Adrenal gland (tissue), 12 donors: ENCODE data around the gene NUMA1. TPM values are rescaled to one million over a fixed set of nuclear protein-coding genes. Genes with fewer than 3 reads are reported as not detected.
A peak's percentile ranks its signal among the peaks of the same experiment; 100 is the strongest.

Experiments
- DNase-seq, 7 donors: peaks; one replicate each; pipeline ENCODE4 v3.0.0-alpha.2; 2019 to 2020
- H3K27ac ChIP-seq, 5 donors: fragments of 200-600 bp; sonication (generic) in 4 of 5; 1 replicate in 3 of 5; 2 replicates in 2 of 5; pipeline versions ENCODE4 v1.5.1 to v1.8.0; 2016 to 2020; ENCODE audit warnings: mild to moderate bottlenecking in 1 of 5
- H3K27me3 ChIP-seq: fragments of 200-600 bp; 2 replicates; pipeline ENCODE4 v1.8.0; 2021
- H3K36me3 ChIP-seq, 2 donors: fragments of 200-600 bp; replicated peaks in 1 of 2; 1 replicate in 1 of 2; 2 replicates in 1 of 2; pipeline versions ENCODE4 v1.5.1 to v1.8.0; 2018 to 2022
- H3K4me1 ChIP-seq, 2 donors: fragments of 200-600 bp; replicated peaks in 1 of 2; 1 replicate in 1 of 2; 2 replicates in 1 of 2; pipeline versions ENCODE4 v1.5.1 to v1.8.0; 2018 to 2021
- H3K4me3 ChIP-seq, 4 donors: fragments of 200-600 bp; sonication (generic) in 3 of 4; one replicate each; pipeline ENCODE4 v1.5.1; 2016 to 2018
- H3K9me3 ChIP-seq, 3 donors: fragments of 200-600 bp; sonication (generic) in 1 of 3; replicated peaks in 1 of 3; 1 replicate in 2 of 3; 2 replicates in 1 of 3; pipeline versions ENCODE4 v1.5.1 to v1.8.0; 2016 to 2021
- CTCF ChIP-seq, 6 experiments: fragments of 450-650 bp in 4 of 6; fragments of 200-600 bp in 2 of 6; sonication (generic) in 1 of 6; IDR thresholded peaks; 1 replicate in 5 of 6; 2 replicates in 1 of 6; pipeline versions ENCODE4 v1.5.1 to v1.8.0; 2016 to 2021; ENCODE audit warnings: antibody characterized with exemption in 6 of 6, mild to moderate bottlenecking in 2 of 6, moderate library complexity in 1 of 6
- POLR2A ChIP-seq, 2 donors: fragments of 450-650 bp; IDR thresholded peaks; one replicate each; pipeline ENCODE4 v1.6.1; 2017; ENCODE audit warnings: antibody characterized with exemption in 2 of 2, mild to moderate bottlenecking in 2 of 2, moderate library complexity in 1 of 2
- WGBS, 4 donors: extraction: QIAGEN DNeasy Blood & Tissue Kit in 2 of 4; methylation state at CpG; one replicate each; pipeline versions ENCODE4 v1.1.5 to v1.1.7; 2013 to 2017; 5-methylcytosine and 5-hydroxymethylcytosine counted together
- intact Hi-C, 2 donors: fragments of 100-400 bp; cut with DNase I; formaldehyde crosslinking; loops; one replicate each; pipeline versions ENCODE4 v1.14.1 to v1.15.0; 2022 to 2023
- polyA plus RNA-seq, 3 donors: library from polyadenylated mRNA; stranded (reverse); fragments of 200-250 nt in 2 of 3; fragments of 350-450 nt in 1 of 3; fragmentation: Illumina TruSeq in 1 of 3; extraction: RNeasy Lipid Tissue Mini Kit (QIAGEN cat#74804) in 1 of 3; gene quantifications; one replicate each; pipeline ENCODE4 v1.2.3, GENCODE V29; 2013 to 2014
- total RNA-seq, 9 donors: library from RNA; depleted of rRNA in 4 of 9; stranded (reverse); fragments of >200 nt in 4 of 9; fragments of 120-200 nt in 1 of 9; fragmentation: NEBNext Ultra II Directional in 1 of 9; extraction: Animal tissue kit (Norgen Biotek cat#: 25700) in 1 of 9; gene quantifications; one replicate each; pipeline versions ENCODE4 v1.1.0 to v1.2.4, GENCODE V29; 2013 to 2023
- donor health status: healthy with polysubstance abuse.
- donor health status: Bipolar disorder and iron deficiency.
- donor health status: DM: yes; HTN: yes; CAD: no.
- donor health status: DM: no; HTN: no; CAD: no.
- donor health status: DM: no; HTN: no; CAD: no.
- donor health status: DM: yes; HTN: yes; CAD: no.

NUMA1 gene
- total and polyA plus RNA-seq, 12 donors, result 86.7 to 677 (median 274) TPM

GRCh38 chr11:72120930-72121329 lies 40.6 kb upstream of the NUMA1 start:
- peaks cover 7 to 9% of the 10 kb centered on the region in 2 donors for H3K4me1 ChIP-seq

GRCh38 chr11:72119198-72119597 lies 38.9 kb upstream of the NUMA1 start:
- TF ChIP-seq POLR2A (IDR thresholded peaks at IDR 0.05), result no peak
- TF ChIP-seq CTCF (IDR thresholded peaks at IDR 0.05), result no peak
- intact Hi-C loops, result no loop called here
- Histone ChIP-seq H3K4me3 (no peak overlapping the region), H3K27me3 (no peaks in the 10 kb centered on the region), H3K36me3 (no peaks in the 10 kb centered on the region), H3K4me1 (peaks cover 7 to 9% of the 10 kb centered on the region in 2 donors), H3K27ac (peak overlapping the region in 2 of 5 donors; percentile 14 to 34), H3K9me3 (no peaks in the 10 kb centered on the region)
- WGBS, 4 donors, result 71 to 80% (median 77%) methylated on average over 6 of the region's 6 CpGs
- peak in 1 of 7 donors; percentile 24 for DNase-seq

More at GRCh38 chr11:72120930-72121329, 40.6 kb upstream of the NUMA1 start:
- Histone ChIP-seq H3K4me3 (no peak overlapping the region), H3K36me3 (no peaks in the 10 kb centered on the region), H3K27ac (no peak overlapping the region), H3K27me3 (no peaks in the 10 kb centered on the region), H3K9me3 (no peaks in the 10 kb centered on the region)
- no peak for TF ChIP-seq POLR2A (IDR thresholded peaks at IDR 0.05)
- intact Hi-C loops, result no loop called here
- WGBS, 4 donors, result 72 to 79% (median 77%) methylated on average over 2 of the region's 2 CpGs
- peak in 1 of 7 donors; percentile 23 for DNase-seq

GRCh38 chr11:72116019-72116755 lies 35.8 kb upstream of the NUMA1 start:
- no peaks in the 10 kb centered on the region for H3K27me3 ChIP-seq
- WGBS, 4 donors, result 88 to 97% (median 95%) methylated on average over 6 of the region's 6 CpGs
- no peak overlapping the region for H3K4me3 ChIP-seq
- no peaks in the 10 kb centered on the region for H3K36me3 ChIP-seq
- DNase-seq, result peak in 1 of 7 donors; percentile 25
- intact Hi-C loops, result no loop called here
- peaks cover 15 to 18% of the 10 kb centered on the region in 2 donors for H3K4me1 ChIP-seq
- H3K27ac ChIP-seq, result no peak overlapping the region
- no peaks in the 10 kb centered on the region for H3K9me3 ChIP-seq
- TF ChIP-seq POLR2A (IDR thresholded peaks at IDR 0.05), result no peak
- TF ChIP-seq CTCF (IDR thresholded peaks at IDR 0.05), result no peak

- DNase-seq, result peak in 1 of 7 donors; percentile 18
- intact Hi-C loops, result no loop called here
- WGBS, 4 donors, result 86 to 100% (median 97%) methylated on average over 1 of the region's 1 CpG
- no peak overlapping the region for H3K27ac ChIP-seq
- H3K4me1 ChIP-seq, result peaks cover 15 to 18% of the 10 kb centered on the region in 2 donors
- no peaks in the 10 kb centered on the region for H3K36me3 ChIP-seq
- TF ChIP-seq CTCF (IDR thresholded peaks at IDR 0.05), result no peak
- TF ChIP-seq POLR2A (IDR thresholded peaks at IDR 0.05), result no peak
- no peaks in the 10 kb centered on the region for H3K27me3 ChIP-seq
- H3K4me3 ChIP-seq, result no peak overlapping the region
- H3K9me3 ChIP-seq, result no peaks in the 10 kb centered on the region
Observed at GRCh38 chr11:72114570-72114969, 34.2 kb upstream of the NUMA1 start.
